HepG2 (cell line): ENCODE results near the gene NOL12. TPM values are rescaled to one million over a fixed set of nuclear protein-coding genes. Genes with fewer than 3 reads are reported as not detected.

Experiments
- CEBPB ChIP-seq: IDR thresholded peaks from 2 replicates; pipeline ENCODE4 v1.6.1; 2011; ENCODE audit warnings: low read depth, low read length, improper control_type of control experiment, borderline replicate concordance
- CENPBD1 ChIP-seq: sonication (generic); formaldehyde crosslinking; IDR thresholded peaks from 2 replicates; pipeline ENCODE4 v1.8.0; 2022; ENCODE audit warnings: missing genetic modification reagents, low read depth, mild to moderate bottlenecking, borderline replicate concordance
- KLF16 ChIP-seq, 2 experiments: sonication (generic) in 1 of 2; formaldehyde crosslinking in 1 of 2; IDR thresholded peaks; 2 replicates each; pipeline versions ENCODE4 v1.6.1 to v1.8.0; 2016 to 2023; ENCODE audit warnings: missing genetic modification reagents in 2 of 2, missing compliant biosample characterization in 1 of 2
- NPAS2 ChIP-seq: sonication (generic); formaldehyde crosslinking; IDR thresholded peaks from 2 replicates; pipeline ENCODE4 v1.8.0; 2022; ENCODE audit warnings: mild to moderate bottlenecking, missing genetic modification reagents, borderline replicate concordance
- SETDB1 ChIP-seq: sonication (generic); formaldehyde crosslinking; IDR thresholded peaks from 2 replicates; pipeline ENCODE4 v1.5.1; 2020; ENCODE audit warnings: missing genetic modification reagents, mild to moderate bottlenecking, borderline replicate concordance
- ZBTB37 ChIP-seq: sonication (generic); formaldehyde crosslinking; IDR thresholded peaks from 2 replicates; pipeline ENCODE4 v1.4.0; 2020; ENCODE audit warnings: mild to moderate bottlenecking, missing genetic modification reagents
- ZNF18 ChIP-seq: sonication (generic); formaldehyde crosslinking; IDR thresholded peaks from 2 replicates; pipeline ENCODE4 v1.8.0; 2022; ENCODE audit warnings: mild to moderate bottlenecking, missing genetic modification reagents; ENCODE audit not compliant: insufficient replicate concordance
- ZNF326 ChIP-seq: sonication (generic); formaldehyde crosslinking; IDR thresholded peaks from 2 replicates; pipeline ENCODE4 v1.4.0; 2020; ENCODE audit warnings: missing genetic modification reagents, borderline replicate concordance
- ZNF451 ChIP-seq: sonication (generic); formaldehyde crosslinking; IDR thresholded peaks from 2 replicates; pipeline ENCODE4 v1.5.0; 2020; ENCODE audit warnings: mild to moderate bottlenecking, missing genetic modification reagents
- polyA plus RNA-seq, 8 experiments: library from polyadenylated mRNA; depleted of rRNA in 3 of 8; stranded (reverse) in 7 of 8; unstranded in 1 of 8; fragments of >200 nt; fragmentation: Illumina TruSeq in 4 of 8; extraction: Trizol in 4 of 8; gene quantifications; 2 replicates each; pipeline versions ENCODE4 v1.2.1 to v1.2.3, GENCODE V29; 2011 to 2016; ENCODE audit warnings: low read depth in 4 of 8, missing spikeins in 1 of 8, mixed read lengths in 1 of 8; ENCODE audit not compliant: insufficient read depth in 1 of 8
- total RNA-seq, 5 experiments: library from RNA; depleted of rRNA; stranded (reverse); fragments of >200 nt; fragmentation: Illumina TruSeq; extraction: Trizol; gene quantifications; 2 replicates each; pipeline ENCODE4 v1.2.3, GENCODE V29; 2016; ENCODE audit warnings: low read depth in 1 of 5
- TF ChIP-seq, protein P1 (sequence below): sonication (generic); formaldehyde crosslinking; IDR thresholded peaks from 2 replicates; pipeline ENCODE4 v1.5.0; 2020; ENCODE audit warnings: missing genetic modification reagents, mild to moderate bottlenecking, borderline replicate concordance
- TF ChIP-seq, protein P2 (sequence below): sonication (generic); formaldehyde crosslinking; IDR thresholded peaks from 2 replicates; pipeline ENCODE4 v1.5.0; 2020; ENCODE audit warnings: mild to moderate bottlenecking, low read depth, missing genetic modification reagents, borderline replicate concordance
- TF ChIP-seq, protein P3 (sequence below): sonication (generic); formaldehyde crosslinking; IDR thresholded peaks from 2 replicates; pipeline ENCODE4 v1.4.0; 2020; ENCODE audit warnings: missing genetic modification reagents
- TF ChIP-seq, protein P4 (sequence below): sonication (generic); formaldehyde crosslinking; IDR thresholded peaks from 2 replicates; pipeline ENCODE4 v1.4.0; 2020; ENCODE audit warnings: mild to moderate bottlenecking, missing genetic modification reagents

NOL12 gene
- total and polyA plus RNA-seq, 2 of the 13 experiments (the other 11 are each of a cell fraction or from before 2014, with no cell fraction given), result 14.3 to 31.4 TPM

DNA sequence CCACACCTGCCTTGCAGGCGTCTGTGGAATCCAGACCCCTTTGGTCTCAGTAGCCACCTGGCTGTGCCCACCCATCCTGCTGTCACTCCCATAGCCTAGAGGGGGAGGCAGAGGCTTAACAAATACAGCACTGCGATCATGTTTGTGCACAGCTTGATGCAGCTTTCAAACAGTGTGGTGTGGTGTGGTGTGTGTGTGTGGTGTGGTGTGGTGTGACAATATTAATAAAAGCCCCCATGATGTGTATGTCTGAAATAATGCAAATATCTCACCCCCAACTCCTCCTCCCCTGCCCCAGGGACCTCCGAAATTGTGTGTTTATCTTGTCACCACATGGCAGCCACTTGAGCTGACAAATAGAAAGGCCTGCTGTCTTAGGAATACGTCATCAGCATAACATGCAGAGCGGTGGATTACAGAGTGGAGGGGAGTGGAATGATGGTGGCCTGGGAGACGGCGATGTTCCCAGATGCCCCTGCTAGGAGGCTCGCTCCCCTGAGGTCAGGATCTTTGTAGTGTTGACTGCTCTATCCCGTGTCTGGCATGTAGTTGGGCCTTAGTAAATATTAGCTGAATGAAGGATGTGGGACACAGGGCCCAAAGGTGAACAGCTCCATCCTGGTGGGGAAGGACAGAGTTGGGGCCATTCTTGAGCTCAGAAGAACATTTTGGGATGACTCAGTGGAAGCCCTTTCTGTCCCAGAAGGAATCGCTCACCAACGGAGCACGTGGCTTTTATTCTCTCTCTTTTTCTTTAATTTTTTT is 24.8 kb upstream of the NOL12 start (continued):
- TF ChIP-seq ZNF18 (CRISPR knock-in tag) (no peak), ZNF326 (CRISPR knock-in tag) (no peak), SETDB1 (CRISPR knock-in tag) (no peak), ZNF451 (no peak), NPAS2 (no peak), ZBTB37 (no peak), CEBPB (no peak), CENPBD1 (CRISPR knock-in tag) (no peak), KLF16 (CRISPR knock-in tag; IDR thresholded peaks at IDR 0.05) (no peak; a peak in 1 of 4 replicates)
- TF ChIP-seq, protein P1, sequence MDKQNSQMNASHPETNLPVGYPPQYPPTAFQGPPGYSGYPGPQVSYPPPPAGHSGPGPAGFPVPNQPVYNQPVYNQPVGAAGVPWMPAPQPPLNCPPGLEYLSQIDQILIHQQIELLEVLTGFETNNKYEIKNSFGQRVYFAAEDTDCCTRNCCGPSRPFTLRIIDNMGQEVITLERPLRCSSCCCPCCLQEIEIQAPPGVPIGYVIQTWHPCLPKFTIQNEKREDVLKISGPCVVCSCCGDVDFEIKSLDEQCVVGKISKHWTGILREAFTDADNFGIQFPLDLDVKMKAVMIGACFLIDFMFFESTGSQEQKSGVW (CRISPR knock-in tag), result no peak
- TF ChIP-seq, protein P2, sequence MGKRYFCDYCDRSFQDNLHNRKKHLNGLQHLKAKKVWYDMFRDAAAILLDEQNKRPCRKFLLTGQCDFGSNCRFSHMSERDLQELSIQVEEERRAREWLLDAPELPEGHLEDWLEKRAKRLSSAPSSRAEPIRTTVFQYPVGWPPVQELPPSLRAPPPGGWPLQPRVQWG, result no peak
- TF ChIP-seq, protein P3, sequence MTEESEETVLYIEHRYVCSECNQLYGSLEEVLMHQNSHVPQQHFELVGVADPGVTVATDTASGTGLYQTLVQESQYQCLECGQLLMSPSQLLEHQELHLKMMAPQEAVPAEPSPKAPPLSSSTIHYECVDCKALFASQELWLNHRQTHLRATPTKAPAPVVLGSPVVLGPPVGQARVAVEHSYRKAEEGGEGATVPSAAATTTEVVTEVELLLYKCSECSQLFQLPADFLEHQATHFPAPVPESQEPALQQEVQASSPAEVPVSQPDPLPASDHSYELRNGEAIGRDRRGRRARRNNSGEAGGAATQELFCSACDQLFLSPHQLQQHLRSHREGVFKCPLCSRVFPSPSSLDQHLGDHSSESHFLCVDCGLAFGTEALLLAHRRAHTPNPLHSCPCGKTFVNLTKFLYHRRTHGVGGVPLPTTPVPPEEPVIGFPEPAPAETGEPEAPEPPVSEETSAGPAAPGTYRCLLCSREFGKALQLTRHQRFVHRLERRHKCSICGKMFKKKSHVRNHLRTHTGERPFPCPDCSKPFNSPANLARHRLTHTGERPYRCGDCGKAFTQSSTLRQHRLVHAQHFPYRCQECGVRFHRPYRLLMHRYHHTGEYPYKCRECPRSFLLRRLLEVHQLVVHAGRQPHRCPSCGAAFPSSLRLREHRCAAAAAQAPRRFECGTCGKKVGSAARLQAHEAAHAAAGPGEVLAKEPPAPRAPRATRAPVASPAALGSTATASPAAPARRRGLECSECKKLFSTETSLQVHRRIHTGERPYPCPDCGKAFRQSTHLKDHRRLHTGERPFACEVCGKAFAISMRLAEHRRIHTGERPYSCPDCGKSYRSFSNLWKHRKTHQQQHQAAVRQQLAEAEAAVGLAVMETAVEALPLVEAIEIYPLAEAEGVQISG (CRISPR knock-in tag), result no peak; the same call in 1 of the 2 replicates
- TF ChIP-seq, protein P4, sequence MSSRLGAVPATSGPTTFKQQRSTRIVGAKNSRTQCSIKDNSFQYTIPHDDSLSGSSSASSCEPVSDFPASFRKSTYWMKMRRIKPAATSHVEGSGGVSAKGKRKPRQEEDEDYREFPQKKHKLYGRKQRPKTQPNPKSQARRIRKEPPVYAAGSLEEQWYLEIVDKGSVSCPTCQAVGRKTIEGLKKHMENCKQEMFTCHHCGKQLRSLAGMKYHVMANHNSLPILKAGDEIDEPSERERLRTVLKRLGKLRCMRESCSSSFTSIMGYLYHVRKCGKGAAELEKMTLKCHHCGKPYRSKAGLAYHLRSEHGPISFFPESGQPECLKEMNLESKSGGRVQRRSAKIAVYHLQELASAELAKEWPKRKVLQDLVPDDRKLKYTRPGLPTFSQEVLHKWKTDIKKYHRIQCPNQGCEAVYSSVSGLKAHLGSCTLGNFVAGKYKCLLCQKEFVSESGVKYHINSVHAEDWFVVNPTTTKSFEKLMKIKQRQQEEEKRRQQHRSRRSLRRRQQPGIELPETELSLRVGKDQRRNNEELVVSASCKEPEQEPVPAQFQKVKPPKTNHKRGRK (CRISPR knock-in tag), result no peak
